ENCODE measurements around the gene SLPI.

Gene SLPI

GRCh38 chr20:45293041-45294002 lies 39.0 kb upstream of the SLPI start:
- peak overlapping the region; percentile 45 for H3K4me3 ChIP-seq (ENCODE audit: severe bottlenecking)
- H3K27ac ChIP-seq (ENCODE audit: poor library complexity, severe bottlenecking) = no peak overlapping the region
- H3K36me3 ChIP-seq (ENCODE audit: low read depth) = no peaks in the 10 kb centered on the region
- ATAC-seq (ENCODE audit: low read depth) (peak; percentile 76), DNase-seq (ENCODE audit: low spot score) (peak; percentile 92)
- no peaks in the 10 kb centered on the region for H3K27me3 ChIP-seq (ENCODE audit: insufficient read depth, poor library complexity, severe bottlenecking)
- peak; percentile 100 for TF ChIP-seq CTCF (IDR thresholded peaks at IDR 0.05; ENCODE audit: poor library complexity, severe bottlenecking)
- no peaks in the 10 kb centered on the region for H3K9me3 ChIP-seq (ENCODE audit: severe bottlenecking)
- H3K4me1 ChIP-seq (ENCODE audit: insufficient read depth, poor library complexity, severe bottlenecking) = no peaks in the 10 kb centered on the region

- no peak for TF ChIP-seq CTCF (IDR thresholded peaks at IDR 0.05; ENCODE audit: poor library complexity, severe bottlenecking)
- Histone ChIP-seq H3K4me1 (ENCODE audit: insufficient read depth, poor library complexity, severe bottlenecking) (no peaks in the 10 kb centered on the region), H3K9me3 (ENCODE audit: severe bottlenecking) (no peaks in the 10 kb centered on the region), H3K36me3 (ENCODE audit: low read depth) (no peaks in the 10 kb centered on the region), H3K4me3 (ENCODE audit: severe bottlenecking) (no peak overlapping the region), H3K27ac (ENCODE audit: poor library complexity, severe bottlenecking) (no peak overlapping the region), H3K27me3 (ENCODE audit: insufficient read depth, poor library complexity, severe bottlenecking) (no peaks in the 10 kb centered on the region)
- ATAC-seq (ENCODE audit: low read depth) (no peak), DNase-seq (ENCODE audit: low spot score) (no peak)
Measured at GRCh38 chr20:45292343-45292742, 38.0 kb upstream of the SLPI start.

- Histone ChIP-seq H3K27me3 (ENCODE audit: insufficient read depth, poor library complexity, severe bottlenecking) (no peaks in the 10 kb centered on the region), H3K27ac (ENCODE audit: poor library complexity, severe bottlenecking) (no peak overlapping the region), H3K36me3 (ENCODE audit: low read depth) (no peaks in the 10 kb centered on the region), H3K4me1 (ENCODE audit: insufficient read depth, poor library complexity, severe bottlenecking) (no peaks in the 10 kb centered on the region), H3K9me3 (ENCODE audit: severe bottlenecking) (no peaks in the 10 kb centered on the region), H3K4me3 (ENCODE audit: severe bottlenecking) (no peak overlapping the region)
- ATAC-seq (ENCODE audit: low read depth) = no peak
- peak; percentile 55 for DNase-seq (ENCODE audit: low spot score)
- no peak for TF ChIP-seq CTCF (IDR thresholded peaks at IDR 0.05; ENCODE audit: poor library complexity, severe bottlenecking)
Measured at GRCh38 chr20:45291526-45291925, 37.2 kb upstream of the SLPI start.

GRCh38 chr20:45290677-45291355 lies 36.5 kb upstream of the SLPI start:
- Histone ChIP-seq H3K9me3 (ENCODE audit: severe bottlenecking) (no peaks in the 10 kb centered on the region), H3K36me3 (ENCODE audit: low read depth) (no peaks in the 10 kb centered on the region), H3K4me1 (ENCODE audit: insufficient read depth, poor library complexity, severe bottlenecking) (no peaks in the 10 kb centered on the region), H3K27ac (ENCODE audit: poor library complexity, severe bottlenecking) (no peak overlapping the region), H3K4me3 (ENCODE audit: severe bottlenecking) (no peak overlapping the region), H3K27me3 (ENCODE audit: insufficient read depth, poor library complexity, severe bottlenecking) (no peaks in the 10 kb centered on the region)
- DNase-seq (ENCODE audit: low spot score) (peak; percentile 86), ATAC-seq (ENCODE audit: low read depth) (peak; percentile 68)
- peak; percentile 100 for TF ChIP-seq CTCF (IDR thresholded peaks at IDR 0.05; ENCODE audit: poor library complexity, severe bottlenecking)
